NCI-H748 treated with DMSO at 0.1 percent for 48 hours (cell line): ENCODE results near the gene BRD7.
"Not testable (repeated sequence)": the region's sequence is repeated elsewhere in the genome, so short reads cannot be mapped to it uniquely, and the experiment has no call there.

ENCODE experiments used
- DNase-seq: peaks from one replicate; lab custom pipeline; 2025; lab: John Stamatoyannopoulos, UW

Gene BRD7

DNA sequence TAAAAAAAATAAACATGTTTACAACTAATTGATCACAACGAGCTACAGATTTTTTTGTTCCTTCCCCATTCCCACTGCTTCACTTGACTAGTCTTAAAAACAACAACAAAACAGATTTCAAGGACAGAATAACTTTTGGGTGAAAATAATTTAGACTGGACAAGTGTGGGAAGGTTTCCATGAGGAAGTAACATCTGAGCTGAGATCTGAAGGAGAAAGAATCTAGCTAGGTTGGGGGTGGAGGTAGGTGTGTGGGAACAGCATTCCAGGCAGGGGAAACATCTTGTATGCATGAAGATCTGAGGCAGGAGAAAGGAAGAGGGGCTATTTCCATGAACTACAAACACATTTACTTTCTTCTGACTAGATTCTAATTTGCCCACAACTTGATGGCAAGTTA, 9.2 kb downstream of the BRD7 start:
- DNase-seq = no peak

DNA sequence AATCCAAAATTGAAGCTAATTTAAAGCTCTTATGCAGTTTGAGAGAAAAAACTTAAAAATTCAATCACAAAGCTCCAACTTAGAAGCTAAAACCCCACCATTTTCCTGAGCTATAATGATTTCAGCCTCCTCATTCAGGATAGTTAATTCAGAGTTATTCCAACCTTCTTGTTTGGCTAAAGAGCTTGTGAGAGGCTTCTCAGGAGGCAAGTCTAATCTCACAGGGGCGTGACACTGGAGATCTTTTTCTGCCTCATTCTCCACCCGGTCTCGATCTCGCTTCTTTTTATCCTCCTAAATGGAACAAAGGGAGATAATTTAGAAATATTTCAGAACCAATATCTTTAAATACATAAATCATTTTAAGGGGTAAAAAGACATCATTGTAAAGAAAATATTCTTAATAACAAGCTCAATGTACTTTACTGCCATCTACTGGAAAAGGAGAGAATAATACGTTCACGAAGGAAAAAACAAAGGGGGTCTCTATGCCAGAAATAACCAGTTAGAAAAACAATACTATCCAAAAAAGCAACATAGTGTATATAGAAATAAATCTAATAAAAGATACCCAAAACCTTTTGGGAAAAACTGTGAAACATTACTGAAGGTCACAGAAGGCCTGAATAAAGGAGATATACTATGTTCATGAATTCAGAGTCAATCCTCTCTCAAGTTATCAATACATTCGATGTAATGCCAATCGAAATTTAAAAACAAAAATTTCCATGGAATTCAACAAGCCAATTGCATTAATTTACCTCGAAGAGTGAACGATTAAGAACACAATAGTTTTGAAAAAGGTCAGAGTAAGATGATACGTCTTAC, 13.9 kb downstream of the BRD7 start:
- DNase-seq = peak; percentile 4

DNA sequence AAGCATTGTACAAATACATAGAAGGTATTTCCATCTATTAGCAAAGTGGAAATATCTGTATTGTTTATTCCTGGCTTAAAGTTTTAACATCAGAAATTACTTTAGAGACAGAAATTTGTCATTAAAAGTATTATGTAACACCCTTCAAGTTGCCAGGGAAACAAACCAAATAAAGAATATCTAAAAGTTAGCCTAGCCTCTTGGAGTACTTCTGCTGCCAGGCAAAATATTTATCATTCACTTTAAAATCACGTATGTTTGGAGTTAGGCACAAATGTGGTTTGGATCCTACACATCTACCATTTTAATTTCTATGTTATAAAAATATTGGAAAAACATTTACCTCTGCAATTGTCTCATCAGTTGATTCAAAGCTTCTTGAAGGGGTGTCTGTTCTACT, 14.7 kb downstream of the BRD7 start:
- DNase-seq = no peak

DNA sequence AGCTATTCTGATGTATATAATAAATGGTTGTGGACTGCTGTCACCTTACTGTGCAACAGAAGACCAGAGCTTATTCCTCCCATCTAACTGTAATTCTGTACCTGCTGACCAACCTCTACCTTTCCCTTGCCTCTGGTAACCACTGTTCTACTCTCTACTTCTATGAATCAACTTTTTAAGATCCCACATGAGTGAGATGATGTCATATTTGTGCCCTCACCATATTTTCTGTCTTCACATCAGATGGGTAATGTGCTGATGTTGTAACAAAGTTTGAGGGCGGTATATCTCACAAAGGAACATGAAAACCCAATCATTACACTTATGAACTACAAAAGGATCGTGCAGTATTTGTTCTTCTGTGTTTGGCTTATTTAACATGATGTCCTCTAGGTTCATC, 16.8 kb downstream of the BRD7 start:
- no peak for DNase-seq

DNA sequence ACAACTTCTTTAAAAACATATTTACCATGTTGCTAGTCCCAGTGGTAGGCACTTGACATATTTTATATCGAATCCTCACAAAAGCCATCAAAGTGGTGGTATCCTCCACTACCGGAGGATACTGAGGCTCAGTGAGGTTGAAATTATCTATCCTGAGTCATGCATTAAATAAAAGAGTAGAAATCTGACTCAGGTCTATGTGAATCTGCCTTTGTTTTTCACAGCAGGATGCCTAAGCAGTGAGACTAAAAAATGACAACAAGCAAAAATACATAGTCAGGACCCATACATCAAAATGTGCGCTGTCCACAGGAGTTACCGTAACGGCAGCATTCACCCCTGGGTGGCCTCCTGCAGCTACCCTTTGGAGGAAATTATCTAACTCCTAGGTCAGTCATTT, 17.7 kb downstream of the BRD7 start:
- DNase-seq = no peak

DNA sequence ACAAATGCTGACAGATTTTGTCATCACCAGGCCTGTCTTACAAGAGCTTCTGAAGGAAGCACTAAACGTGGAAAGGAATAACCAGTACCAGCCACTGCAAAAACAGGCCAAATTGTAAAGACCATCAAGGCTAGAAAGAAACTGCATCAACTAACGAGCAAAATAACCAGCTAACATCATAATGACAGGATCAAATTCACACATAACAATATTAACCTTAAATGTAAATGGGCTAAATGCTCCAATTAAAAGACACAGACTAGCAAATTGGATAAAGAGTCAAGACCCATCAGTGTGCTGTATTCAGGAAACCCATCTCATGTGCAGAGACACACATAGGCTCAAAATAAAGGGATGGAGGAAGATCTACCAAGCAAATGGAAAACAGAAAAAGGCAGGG, 23.6 kb downstream of the BRD7 start:
- DNase-seq = not testable (repeated sequence)

DNA sequence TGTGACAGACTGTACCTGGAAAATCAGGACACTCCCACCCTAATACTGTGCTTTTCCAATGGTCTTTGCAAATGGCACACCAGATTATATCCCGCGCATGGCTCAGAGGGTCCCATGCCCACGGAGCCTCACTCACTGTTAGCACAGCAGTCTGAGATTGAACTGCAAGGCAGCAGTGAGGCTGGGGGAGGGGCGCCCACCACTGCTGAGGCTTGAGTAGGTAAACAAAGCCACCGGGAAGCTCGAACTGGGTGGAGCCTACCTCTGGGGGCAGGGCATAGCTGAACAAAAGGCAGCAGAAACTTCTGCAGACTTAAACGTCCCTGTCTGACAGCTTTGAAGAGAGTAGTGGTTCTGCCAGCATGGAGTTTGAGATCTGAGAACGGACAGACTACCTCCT, 25.2 kb downstream of the BRD7 start:
- not testable (repeated sequence) for DNase-seq

DNA sequence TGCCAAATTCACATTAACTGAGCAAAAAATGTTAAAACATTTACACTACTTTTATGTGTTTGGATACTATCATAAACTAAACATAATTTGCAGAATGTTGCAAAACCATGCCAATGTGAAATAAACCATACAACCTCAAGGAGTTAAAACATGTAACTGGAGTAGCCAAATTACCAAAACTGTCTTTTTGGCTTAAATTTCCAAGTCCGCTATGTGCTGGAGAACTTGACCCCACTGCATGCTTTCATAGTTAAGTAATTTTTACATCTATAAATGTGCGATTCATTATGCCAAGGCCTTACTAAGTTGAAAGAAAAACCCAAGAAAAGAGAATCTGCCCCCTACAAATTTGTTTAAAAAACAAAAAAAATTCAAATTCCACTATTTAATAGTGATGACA, 28.2 kb downstream of the BRD7 start:
- no peak for DNase-seq

DNA sequence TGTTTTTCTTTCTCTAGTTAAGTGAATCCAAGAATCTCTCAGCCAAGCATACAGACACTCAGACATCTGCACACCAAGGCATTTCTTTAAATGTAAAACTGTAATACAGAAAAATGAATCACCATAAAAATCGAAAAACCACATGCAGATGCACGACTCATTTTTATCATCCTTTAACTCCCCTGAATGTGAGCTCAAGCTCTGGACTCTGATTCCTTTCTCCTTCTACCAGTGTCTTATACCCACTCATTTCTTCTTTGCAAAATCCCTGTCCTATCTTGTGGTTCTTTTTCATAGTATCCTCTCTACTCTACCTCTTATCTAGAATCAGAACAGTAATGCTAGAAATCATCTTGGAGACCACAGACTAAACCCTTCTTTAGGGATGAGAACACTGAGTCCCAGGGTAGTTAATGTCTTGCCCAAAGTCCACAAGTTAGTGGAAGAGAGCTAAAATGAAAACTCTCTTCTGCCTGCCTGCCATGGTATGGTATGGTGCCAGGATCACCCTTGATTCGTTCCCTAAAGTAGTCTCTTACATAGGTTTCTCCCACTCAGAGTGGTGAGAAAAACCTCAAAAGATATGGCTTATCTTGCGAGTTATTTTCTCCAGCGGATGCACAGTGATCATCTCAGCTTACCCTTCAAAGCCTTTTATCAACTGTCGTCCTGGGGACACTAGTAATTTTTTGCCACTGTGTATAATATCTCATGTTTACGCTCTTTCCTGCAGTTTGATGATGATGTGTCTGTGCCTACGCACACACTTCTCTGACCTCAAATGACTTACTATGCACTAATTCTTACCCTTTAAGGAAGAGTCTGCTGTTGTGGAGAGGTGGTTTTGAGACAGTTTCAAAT, 30.2 kb downstream of the BRD7 start:
- no peak for DNase-seq

DNA sequence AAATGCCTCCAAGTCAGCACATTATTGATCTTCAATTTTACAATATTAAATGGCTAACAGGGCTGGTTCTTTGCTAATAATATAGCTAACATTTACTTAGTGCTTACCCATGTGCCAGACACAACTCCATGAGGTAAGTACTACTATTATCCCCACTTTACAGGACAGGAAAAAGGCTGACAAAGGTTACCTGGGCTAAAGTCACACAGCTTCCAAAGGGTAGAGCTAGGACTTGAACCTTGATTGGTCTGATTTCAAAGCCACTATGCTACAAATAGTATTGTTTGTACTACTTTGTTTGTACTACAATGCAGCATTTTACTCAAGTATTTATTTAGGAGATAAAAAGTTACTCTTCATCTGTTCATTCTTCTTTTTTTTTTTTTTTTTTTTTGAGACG, 31.9 kb downstream of the BRD7 start:
- no peak for DNase-seq

DNA sequence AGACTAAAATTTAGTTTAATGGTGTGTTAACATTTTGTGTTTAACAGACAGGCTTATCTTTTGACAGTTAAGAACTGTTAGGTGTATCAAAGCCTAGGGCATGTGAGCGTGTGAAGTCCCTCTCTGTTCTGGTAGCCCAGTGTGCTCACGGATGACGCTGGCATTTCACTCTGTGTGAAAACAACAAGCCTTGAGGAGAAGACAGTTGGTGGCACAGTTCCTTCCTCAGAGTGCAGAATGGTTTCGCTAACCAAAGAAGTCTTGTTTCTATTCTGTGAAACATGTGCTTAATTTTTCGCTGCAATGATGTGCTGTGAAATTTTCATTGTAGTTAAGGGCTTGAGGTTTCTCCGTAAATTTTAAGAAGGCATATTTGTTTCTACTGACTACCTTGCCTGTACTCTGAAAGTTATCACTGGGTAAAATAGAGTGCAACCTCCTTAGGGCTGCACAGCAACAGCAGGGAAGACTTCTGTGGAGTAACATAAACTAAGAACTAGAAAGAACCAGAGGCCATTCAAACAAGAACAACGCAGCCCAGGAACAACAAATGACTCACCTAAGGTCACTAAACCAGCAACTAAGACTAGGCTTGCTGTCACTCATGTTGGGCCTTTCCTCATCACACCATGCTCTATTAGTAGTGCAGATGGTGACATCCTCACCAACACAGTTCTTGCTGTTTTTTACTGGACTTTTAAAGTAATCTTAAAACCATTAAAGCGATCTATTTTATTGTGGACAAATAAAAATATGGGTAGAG, 33.4 kb downstream of the BRD7 start:
- no peak for DNase-seq

DNA sequence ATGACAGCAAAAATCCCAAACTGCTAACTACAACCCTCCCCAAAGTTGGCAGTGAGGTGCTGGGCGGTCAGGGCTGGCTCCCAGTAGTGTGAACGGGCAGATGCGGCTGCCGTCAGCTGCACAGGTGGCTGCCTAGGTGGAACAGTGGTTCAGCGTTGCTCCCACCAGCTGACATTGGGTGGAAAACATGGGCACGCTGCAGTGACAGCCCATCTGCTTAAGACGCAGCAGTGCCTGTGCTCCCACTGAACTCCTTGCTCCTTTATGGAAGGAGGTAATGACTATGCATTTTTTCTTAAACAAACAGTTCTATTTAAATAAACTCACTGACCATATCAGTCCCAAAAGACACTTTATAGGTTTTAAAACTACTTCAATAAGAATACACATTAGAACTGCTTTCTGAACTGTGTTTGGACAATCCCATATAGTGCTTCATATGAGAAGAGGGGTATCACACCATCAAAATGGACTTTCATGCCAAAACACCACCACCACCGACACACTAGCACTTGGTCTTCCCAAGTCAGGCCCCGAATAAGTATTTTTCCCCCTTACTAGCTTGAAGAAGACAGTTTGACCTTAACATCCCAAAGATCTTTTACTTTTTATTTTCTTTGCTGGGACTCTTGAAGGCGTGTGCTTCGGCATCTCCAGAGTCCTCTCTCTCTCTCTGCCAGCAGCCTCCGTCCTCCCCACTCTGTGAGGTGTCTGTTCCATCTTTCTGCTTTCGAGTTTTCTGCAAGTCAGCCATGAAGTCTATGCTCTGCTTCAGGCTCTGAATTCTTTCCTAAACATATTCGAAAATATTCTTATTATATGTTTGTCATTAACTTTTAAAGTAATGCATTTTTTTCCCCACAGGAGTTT, 34.4 kb downstream of the BRD7 start:
- DNase-seq = no peak

DNA sequence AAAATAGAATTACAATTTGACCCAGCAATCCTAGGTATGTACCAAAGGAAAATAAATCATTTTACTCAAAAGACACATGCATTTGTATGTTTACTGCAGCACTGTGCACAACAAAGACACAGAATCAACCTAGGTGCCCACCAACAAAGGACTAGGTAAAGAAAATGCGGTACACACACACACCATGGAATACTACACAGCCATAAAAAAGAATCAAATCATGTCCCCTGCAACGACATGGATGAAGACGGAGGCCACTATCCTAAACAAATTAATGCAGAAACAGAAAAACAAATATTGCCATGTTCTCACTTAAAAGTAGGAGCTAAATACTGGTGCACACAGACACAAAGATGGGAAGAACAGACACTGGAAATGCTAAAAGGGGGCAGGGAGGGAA, 36.2 kb downstream of the BRD7 start:
- DNase-seq = no peak

DNA sequence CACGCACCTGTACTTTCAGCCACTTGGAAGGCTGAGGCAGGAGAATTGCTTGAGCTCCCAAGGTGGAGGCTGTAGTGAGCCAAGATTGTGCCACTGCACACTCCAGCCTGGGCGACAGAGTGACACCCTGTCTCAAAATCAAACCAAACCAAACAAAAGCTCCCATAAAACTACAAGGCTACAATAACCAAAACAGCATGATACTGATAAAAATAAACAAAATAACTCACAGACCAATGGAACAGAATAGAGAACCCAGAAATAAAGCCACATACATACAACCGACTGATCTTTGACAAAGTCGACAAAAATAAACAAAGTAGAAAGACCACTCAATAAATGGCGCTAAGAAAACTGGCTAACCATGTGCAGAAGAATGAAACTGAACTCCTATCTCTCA, 37.2 kb downstream of the BRD7 start:
- no peak for DNase-seq

DNA sequence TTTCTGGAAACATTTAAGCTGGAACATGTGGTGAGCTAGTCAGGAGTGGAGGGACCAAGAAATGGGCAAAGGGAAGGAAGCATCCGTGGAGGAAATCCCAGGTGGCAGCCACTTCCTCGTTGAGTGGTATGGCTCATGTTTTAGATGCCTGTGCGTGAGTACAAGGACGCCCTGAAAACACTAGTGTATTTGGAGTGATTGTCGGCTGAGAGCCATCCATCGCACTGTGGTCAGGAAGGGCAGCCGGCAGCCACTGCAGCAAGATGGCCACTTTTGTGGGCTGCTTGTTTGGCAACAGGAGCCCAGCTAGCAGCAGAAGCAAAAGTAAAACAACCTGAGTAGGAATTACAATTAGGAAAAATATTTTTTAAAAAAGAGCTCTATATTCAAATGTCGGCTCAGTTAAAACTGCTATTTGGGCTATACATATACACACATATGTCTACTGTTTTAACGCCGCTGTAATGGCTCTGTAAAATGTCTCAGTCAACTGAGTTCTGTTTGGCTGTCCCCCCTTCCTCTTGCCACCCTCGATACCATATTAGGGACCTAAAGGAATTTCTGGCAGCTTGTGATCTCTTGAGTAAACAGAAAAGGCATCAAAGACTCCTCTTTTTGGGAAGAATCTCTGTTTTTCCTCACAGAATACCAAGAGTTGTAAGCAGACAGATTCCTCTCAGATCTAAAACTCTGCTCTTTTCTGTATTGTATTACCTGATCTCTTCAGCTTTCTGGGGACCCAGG, 39.2 kb downstream of the BRD7 start:
- DNase-seq = no peak

DNA sequence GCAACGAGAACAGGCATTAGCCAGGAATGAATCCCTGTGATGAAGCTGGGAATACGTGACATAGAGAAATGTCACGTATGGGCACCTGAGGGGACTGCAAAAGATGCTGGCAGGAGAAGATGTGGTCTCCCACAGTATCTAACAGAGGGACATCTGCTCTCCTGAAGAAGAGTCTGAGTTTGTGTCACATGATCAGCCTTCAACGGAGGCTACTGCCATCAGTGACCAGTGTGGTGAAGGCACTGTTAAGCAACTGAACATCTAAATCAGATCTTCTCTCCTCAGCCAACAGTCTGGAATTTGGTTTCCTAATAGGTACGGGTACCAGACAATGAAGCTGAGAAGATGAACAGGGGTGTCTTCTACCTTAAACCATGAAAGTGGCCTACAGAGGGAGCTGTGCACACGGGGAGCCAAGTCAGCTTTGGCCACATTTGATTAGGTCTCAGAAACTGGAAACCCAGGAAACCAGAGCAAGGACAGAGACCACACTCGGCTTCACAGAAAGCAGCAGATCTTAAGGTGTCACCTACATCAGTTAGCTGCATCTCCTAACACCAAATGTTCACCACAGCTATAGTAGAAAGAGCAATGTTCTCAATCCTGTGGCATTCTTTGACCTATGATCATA, 41.8 kb downstream of the BRD7 start:
- DNase-seq = no peak

DNA sequence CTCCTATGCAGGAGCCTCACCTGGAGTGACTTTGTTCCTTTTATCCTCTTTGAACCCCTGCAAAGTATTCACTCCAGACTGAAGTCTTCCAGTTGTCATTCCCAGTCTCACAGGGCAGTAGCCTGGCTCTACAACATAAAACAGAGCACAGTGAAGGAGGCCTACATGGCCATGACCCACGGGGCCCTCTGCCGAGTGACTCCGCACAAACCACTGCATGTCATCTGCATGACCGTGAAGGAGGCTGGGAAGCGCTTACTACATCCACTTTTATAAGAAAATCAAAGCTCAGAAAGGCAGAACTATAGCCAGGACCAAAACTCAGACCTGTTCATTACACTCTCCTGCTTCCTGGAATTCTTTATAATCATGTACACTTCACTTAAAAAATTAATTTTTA, 42.5 kb downstream of the BRD7 start:
- DNase-seq = no peak

DNA sequence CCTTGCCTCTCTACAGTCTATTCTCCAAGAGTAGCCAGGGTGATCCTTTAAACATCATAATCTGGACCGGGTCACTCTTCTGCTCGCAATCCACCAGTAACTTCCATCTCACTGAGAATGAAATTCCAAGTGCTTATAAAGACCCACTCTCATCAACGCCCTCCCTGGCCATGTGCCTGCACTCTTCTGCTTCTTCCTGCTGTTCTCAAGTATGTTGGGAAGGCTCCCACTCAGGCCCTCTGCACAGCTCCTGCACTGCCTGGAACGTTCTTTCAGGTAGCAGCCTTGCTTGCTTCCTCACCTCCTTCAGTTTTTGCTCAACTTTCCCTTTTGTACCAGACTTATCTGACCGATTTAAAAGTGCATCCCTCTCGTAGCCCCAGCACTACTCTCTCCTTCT, 44.4 kb downstream of the BRD7 start:
- DNase-seq = no peak

DNA sequence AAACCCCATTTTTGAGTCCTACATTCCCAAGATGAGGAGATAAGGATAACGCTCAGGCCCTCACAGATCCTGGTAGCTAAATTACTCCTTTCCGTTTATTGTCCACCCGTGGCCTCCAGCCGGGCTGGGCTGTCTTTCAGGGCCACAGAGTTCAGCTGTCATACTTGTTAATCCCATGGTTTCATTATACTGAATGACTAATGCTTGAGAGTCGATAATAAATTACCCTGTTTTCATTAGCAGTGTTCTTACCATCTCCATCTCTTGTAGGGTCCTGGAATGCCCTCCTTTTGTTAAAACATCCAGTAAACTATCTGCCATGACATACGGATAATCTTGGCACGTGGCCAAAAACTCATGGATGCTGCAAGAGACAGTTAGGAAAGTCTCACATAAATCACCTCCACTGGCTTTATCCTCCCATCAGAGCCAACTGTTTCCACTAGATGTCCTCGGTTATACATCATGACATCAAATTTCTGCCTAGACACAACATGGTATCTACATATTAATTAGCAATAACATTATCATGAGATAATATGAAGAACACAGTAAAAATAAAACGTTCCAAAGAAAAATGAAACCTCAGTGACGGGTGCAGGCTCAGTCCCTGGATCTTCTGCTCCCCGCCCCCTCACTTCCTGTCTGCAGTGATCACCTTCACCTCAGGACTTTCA, 45.3 kb downstream of the BRD7 start:
- no peak for DNase-seq

DNA sequence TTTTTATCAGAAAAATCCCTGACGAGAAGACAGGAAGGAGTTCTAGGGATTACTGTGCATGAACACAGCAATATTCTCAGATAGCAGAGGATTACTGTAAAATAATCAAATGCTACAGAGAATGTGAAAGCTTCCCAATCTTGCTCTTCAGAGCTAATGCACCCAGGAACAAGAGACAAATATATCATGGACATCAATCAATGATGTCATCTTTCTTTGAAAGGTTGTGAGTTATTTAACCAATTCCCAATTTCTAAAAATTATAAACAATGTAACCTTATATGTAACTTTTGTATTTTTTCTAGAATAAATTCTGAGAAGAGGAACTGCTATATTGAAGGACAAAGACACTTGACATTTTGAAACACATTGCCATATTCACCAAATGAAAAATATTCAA, 46.5 kb downstream of the BRD7 start:
- DNase-seq = no peak
